HL-60 (cell line): ENCODE results near the gene C8G.

Source experiments
- DNase-seq, 2 experiments: peaks; one replicate each; pipeline ENCODE4 v3.0.0-alpha.2; 2010 to 2020; ENCODE audit warnings: low read depth in 1 of 2, low spot score in 1 of 2
- H3K27ac ChIP-seq: fragments of 250-450 bp; sonication (Bioruptor Pico); replicated peaks from 2 replicates; pipeline ENCODE4 v1.5.1; 2020; ENCODE audit warnings: mild to moderate bottlenecking, moderate library complexity
- H3K27me3 ChIP-seq: fragments of 250-450 bp; sonication (Bioruptor Pico); 2 replicates; pipeline ENCODE4 v1.5.1; 2021; ENCODE audit warnings: mild to moderate bottlenecking, moderate library complexity; ENCODE audit not compliant: insufficient read depth, poor library complexity, severe bottlenecking
- H3K4me3 ChIP-seq: replicated peaks from 2 replicates; pipeline ENCODE4 v1.5.1; 2011; ENCODE audit warnings: mild to moderate bottlenecking, control low read depth, low read length; ENCODE audit not compliant: insufficient read depth
- CTCF ChIP-seq: IDR thresholded peaks from one replicate; pipeline ENCODE4 v1.5.1; 2011; ENCODE audit warnings: low read length, control low read depth, inconsistent platforms; ENCODE audit not compliant: insufficient read depth
- GABPA ChIP-seq: IDR thresholded peaks from 2 replicates; pipeline ENCODE4 v1.6.1; 2012; ENCODE audit warnings: low read depth
- POLR2AphosphoS5 ChIP-seq: IDR thresholded peaks from 2 replicates; pipeline ENCODE4 v1.6.1; 2012; ENCODE audit warnings: low read depth
- REST ChIP-seq: IDR thresholded peaks from 2 replicates; pipeline ENCODE4 v1.6.1; 2012; ENCODE audit warnings: low read depth; ENCODE audit not compliant: insufficient replicate concordance
- SPI1 ChIP-seq: IDR thresholded peaks from 2 replicates; pipeline ENCODE4 v1.6.1; 2012; ENCODE audit warnings: low read depth, mild to moderate bottlenecking, borderline replicate concordance

The C8G gene

GRCh38 chr9:136977223-136977622 is 32.2 kb downstream of the C8G start, which contains the start of gene PTGDS:
PTGDS (plus strand) TSS chr9:136977504; CDS start chr9:136977579, 75 bp downstream.
- Histone ChIP-seq H3K27ac (no peak within 1 kb of the TSS), H3K4me3 (no peak within 1 kb of the TSS), H3K27me3 (no peaks in the 10 kb centered on the region)
- DNase-seq = no peak
- no peak for TF ChIP-seq SPI1
- TF ChIP-seq POLR2AphosphoS5 = no peak
- TF ChIP-seq GABPA = no peak

GRCh38 chr9:136977649-136978072 is 32.6 kb downstream of the C8G start:
- Histone ChIP-seq H3K27ac (no peak overlapping the region), H3K27me3 (no peaks in the 10 kb centered on the region), H3K4me3 (no peak overlapping the region)
- TF ChIP-seq REST (no peak), CTCF (no peak), GABPA (no peak), POLR2AphosphoS5 (no peak), SPI1 (no peak)
- DNase-seq = no peak

GRCh38 chr9:136978073-136978864 is 33.2 kb downstream of the C8G start:
- TF ChIP-seq POLR2AphosphoS5 = no peak
- no peak for TF ChIP-seq GABPA
- TF ChIP-seq REST = no peak
- no peak for TF ChIP-seq SPI1
- TF ChIP-seq CTCF = no peak

GRCh38 chr9:136978865-136979544 is 34.0 kb downstream of the C8G start:
- no peak for DNase-seq
- Histone ChIP-seq H3K4me3 (no peak overlapping the region), H3K27ac (no peak overlapping the region), H3K27me3 (peaks cover 2% of the 10 kb centered on the region)
- no peak for TF ChIP-seq SPI1
- no peak for TF ChIP-seq CTCF
- TF ChIP-seq REST = no peak
- TF ChIP-seq POLR2AphosphoS5 = no peak
- no peak for TF ChIP-seq GABPA

More at GRCh38 chr9:136978073-136978864, 33.2 kb downstream of the C8G start:
- H3K27me3 ChIP-seq = no peaks in the 10 kb centered on the region
- no peak for DNase-seq
- H3K4me3 ChIP-seq = no peak overlapping the region
- no peak overlapping the region for H3K27ac ChIP-seq
